ENCODE data around the gene MYBBP1A.

Gene MYBBP1A

DNA sequence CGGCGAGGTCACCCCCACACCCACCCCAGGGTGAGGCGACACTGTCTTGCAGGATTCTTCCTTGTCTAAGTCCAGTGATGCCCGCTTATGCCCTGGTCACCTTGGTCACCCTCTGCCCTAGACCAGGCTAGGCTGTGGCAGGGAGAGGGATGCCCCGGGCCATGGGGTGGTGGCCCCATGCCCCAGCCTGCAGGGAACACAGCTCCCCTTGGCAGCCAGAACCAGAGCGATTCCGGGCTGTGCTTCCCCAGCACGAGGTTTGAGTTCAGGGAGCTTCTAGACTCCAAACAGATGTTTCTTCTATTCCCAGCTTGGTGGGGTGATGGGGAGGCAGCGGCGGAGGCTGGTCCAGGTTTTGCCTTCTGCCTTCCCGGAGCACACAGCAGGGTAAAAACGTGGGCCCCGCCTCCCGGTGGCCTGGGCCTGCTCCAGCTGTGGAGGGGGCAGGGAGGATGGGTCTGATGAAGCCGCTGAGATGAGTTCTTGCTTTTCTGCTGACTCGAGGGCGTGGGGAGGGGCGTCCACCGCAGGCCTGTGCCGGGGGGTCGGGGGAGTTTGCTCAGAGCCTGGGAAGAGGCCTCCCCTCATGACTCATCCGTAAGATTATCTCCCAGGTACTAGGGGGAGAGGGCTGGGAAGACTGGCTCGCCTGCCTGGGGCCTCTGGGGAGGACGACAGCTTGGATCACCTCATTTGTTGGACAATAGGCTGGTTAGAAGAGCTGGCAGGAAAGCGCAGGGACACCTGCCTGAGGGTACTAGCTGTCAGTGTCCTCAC lies 44.5 kb upstream of the MYBBP1A start:
- no peaks in the 10 kb centered on the region for H3K4me1 ChIP-seq (ENCODE audit: low read length)
- H3K79me2 ChIP-seq (ENCODE audit: low read length): no peaks in the 10 kb centered on the region
- H4K20me1 ChIP-seq (ENCODE audit: insufficient read depth, low read length): no peaks in the 10 kb centered on the region
- H3K9me2 ChIP-seq (replicated peaks; ENCODE audit: insufficient read depth, low read length): no peaks in the 10 kb centered on the region
- no peak overlapping the region for H3K27ac ChIP-seq (ENCODE audit: low read length)
- peaks cover 75% of the 10 kb centered on the region for H3K27me3 ChIP-seq (replicated peaks; ENCODE audit: insufficient read depth, low read length)
- TF ChIP-seq EZH2phosphoT487 (IDR thresholded peaks at IDR 0.05; ENCODE audit: low read length) (no peak), EZH2 (optimal IDR thresholded peaks at IDR 0.05; ENCODE audit: low read depth, low read length) (no peak)
- TF ChIP-seq, protein P1, sequence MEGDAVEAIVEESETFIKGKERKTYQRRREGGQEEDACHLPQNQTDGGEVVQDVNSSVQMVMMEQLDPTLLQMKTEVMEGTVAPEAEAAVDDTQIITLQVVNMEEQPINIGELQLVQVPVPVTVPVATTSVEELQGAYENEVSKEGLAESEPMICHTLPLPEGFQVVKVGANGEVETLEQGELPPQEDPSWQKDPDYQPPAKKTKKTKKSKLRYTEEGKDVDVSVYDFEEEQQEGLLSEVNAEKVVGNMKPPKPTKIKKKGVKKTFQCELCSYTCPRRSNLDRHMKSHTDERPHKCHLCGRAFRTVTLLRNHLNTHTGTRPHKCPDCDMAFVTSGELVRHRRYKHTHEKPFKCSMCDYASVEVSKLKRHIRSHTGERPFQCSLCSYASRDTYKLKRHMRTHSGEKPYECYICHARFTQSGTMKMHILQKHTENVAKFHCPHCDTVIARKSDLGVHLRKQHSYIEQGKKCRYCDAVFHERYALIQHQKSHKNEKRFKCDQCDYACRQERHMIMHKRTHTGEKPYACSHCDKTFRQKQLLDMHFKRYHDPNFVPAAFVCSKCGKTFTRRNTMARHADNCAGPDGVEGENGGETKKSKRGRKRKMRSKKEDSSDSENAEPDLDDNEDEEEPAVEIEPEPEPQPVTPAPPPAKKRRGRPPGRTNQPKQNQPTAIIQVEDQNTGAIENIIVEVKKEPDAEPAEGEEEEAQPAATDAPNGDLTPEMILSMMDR (IDR thresholded peaks at IDR 0.05; ENCODE audit: low read length): no peak
- H3K4me3 ChIP-seq (ENCODE audit: low read length): no peak overlapping the region
- no peaks in the 10 kb centered on the region for H3F3A ChIP-seq (ENCODE audit: insufficient read depth, low read length)
- DNase-seq: no peak
- no peak overlapping the region for H3K9ac ChIP-seq (ENCODE audit: low read length)
- H3K4me2 ChIP-seq (ENCODE audit: low read depth, low read length): no peak overlapping the region
- no peak overlapping the region for H2AFZ ChIP-seq (ENCODE audit: low read length)
- H3K36me3 ChIP-seq (replicated peaks; ENCODE audit: insufficient read depth, low read length): no peaks in the 10 kb centered on the region
- H3K9me3 ChIP-seq (replicated peaks; ENCODE audit: insufficient read depth, low read length): no peaks in the 10 kb centered on the region

DNA sequence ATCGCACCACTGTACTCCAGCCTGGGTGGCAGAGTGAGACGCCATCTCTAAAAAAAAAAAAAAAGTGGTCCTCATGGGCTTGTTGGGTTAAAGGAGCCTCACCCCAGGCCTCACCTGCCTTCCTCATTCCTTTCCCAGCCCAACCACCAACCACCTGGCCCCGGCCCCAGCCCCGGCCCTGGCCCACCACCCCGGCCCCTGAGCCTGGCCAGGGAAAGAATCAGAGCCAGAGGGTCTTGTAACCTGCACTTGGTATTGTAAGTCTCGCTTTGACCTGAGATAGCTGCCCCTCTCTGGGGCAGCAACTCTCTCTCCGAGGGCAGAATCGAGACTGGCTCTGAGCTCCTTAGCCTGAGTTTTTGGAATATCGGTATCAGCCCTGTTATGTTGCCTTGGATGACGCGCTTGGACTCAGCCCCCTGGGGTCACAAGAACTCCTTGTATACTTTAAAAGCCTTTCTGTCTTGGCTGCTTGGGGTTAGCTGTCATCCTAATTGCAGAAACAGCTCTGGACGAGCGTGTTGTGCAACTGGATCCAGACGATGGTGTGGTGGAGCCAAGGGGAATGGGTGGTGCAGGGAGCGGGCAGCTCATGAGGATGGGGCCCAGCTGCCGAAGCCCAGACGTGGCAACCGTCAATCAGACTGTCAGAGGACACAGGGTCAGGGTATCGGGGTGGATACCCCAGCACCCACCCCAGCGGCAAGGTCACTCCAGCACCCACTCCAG lies 43.8 kb upstream of the MYBBP1A start:
- TF ChIP-seq EZH2phosphoT487 (IDR thresholded peaks at IDR 0.05; ENCODE audit: low read length): no peak
- TF ChIP-seq EZH2 (optimal IDR thresholded peaks at IDR 0.05; ENCODE audit: low read depth, low read length): no peak
- TF ChIP-seq, protein P1 (IDR thresholded peaks at IDR 0.05; ENCODE audit: low read length): no peak

GRCh38 chr17:4597975-4598374 lies 42.8 kb upstream of the MYBBP1A start:
- DNase-seq: no peak
- TF ChIP-seq, protein P1 (IDR thresholded peaks at IDR 0.05; ENCODE audit: low read length): no peak
- TF ChIP-seq EZH2 (optimal IDR thresholded peaks at IDR 0.05; ENCODE audit: low read depth, low read length): no peak
- TF ChIP-seq EZH2phosphoT487 (IDR thresholded peaks at IDR 0.05; ENCODE audit: low read length): no peak
- H3K9ac ChIP-seq (ENCODE audit: low read length): no peak overlapping the region
- H3K27ac ChIP-seq (ENCODE audit: low read length): no peak overlapping the region
- no peaks in the 10 kb centered on the region for H3K9me2 ChIP-seq (replicated peaks; ENCODE audit: insufficient read depth, low read length)
- no peak overlapping the region for H2AFZ ChIP-seq (ENCODE audit: low read length)
- no peaks in the 10 kb centered on the region for H3K36me3 ChIP-seq (replicated peaks; ENCODE audit: insufficient read depth, low read length)
- H3F3A ChIP-seq (ENCODE audit: insufficient read depth, low read length): no peaks in the 10 kb centered on the region
- no peak overlapping the region for H3K4me3 ChIP-seq (ENCODE audit: low read length)
- H3K4me1 ChIP-seq (ENCODE audit: low read length): no peaks in the 10 kb centered on the region
- H3K9me3 ChIP-seq (replicated peaks; ENCODE audit: insufficient read depth, low read length): no peaks in the 10 kb centered on the region
- H4K20me1 ChIP-seq (ENCODE audit: insufficient read depth, low read length): no peaks in the 10 kb centered on the region
- H3K79me2 ChIP-seq (ENCODE audit: low read length): no peaks in the 10 kb centered on the region
- peaks cover 82% of the 10 kb centered on the region for H3K27me3 ChIP-seq (replicated peaks; ENCODE audit: insufficient read depth, low read length)
- H3K4me2 ChIP-seq (ENCODE audit: low read depth, low read length): no peak overlapping the region

More for the DNA sequence above, 43.8 kb upstream of the MYBBP1A start:
- Histone ChIP-seq H3K4me1 (ENCODE audit: low read length) (no peaks in the 10 kb centered on the region), H3K27ac (ENCODE audit: low read length) (no peak overlapping the region), H3K9me2 (replicated peaks; ENCODE audit: insufficient read depth, low read length) (no peaks in the 10 kb centered on the region), H3K9ac (ENCODE audit: low read length) (no peak overlapping the region), H3K4me2 (ENCODE audit: low read depth, low read length) (no peak overlapping the region), H3K9me3 (replicated peaks; ENCODE audit: insufficient read depth, low read length) (no peaks in the 10 kb centered on the region), H3K36me3 (replicated peaks; ENCODE audit: insufficient read depth, low read length) (no peaks in the 10 kb centered on the region), H3K4me3 (ENCODE audit: low read length) (no peak overlapping the region), H4K20me1 (ENCODE audit: insufficient read depth, low read length) (no peaks in the 10 kb centered on the region), H2AFZ (ENCODE audit: low read length) (no peak overlapping the region), H3F3A (ENCODE audit: insufficient read depth, low read length) (no peaks in the 10 kb centered on the region), H3K27me3 (replicated peaks; ENCODE audit: insufficient read depth, low read length) (peaks cover 79% of the 10 kb centered on the region), H3K79me2 (ENCODE audit: low read length) (no peaks in the 10 kb centered on the region)
- no peak for DNase-seq

Data from MM.1S (cell line).